Measurements from ENCODE around the gene TTC31. TPM values are rescaled to one million over a fixed set of nuclear protein-coding genes. Genes with fewer than 3 reads are reported as not detected.

TTC31 gene
- total RNA-seq, result 10 to 100 TPM; 27.2 to 34.1 (median 30.9) TPM
- long read RNA-seq, donor 1, transcript TTC31-201 (13 exons, 3,235 nt), result major isoform, 5 of 27 reads
- long read RNA-seq, donor 1, partial matches to known transcripts, result 4 of 27 reads
- long read RNA-seq, donor 1, other reads (novel, unspliced or antisense), result 17 of 27 reads
- long read RNA-seq, donor 2, partial matches to known transcripts, result 1 of 7 reads
- long read RNA-seq, donor 2, other reads (novel, unspliced or antisense), result 3 of 7 reads

- ATAC-seq, result peak; percentile 96
- peaks cover 20% of the 10 kb centered on the region for H3K4me1 ChIP-seq (ENCODE audit: low read depth)
- peaks cover 5% of the 10 kb centered on the region for H3K36me3 ChIP-seq (ENCODE audit: low read depth)
- H3K4me3 ChIP-seq, result peak within 1 kb of the TSS; percentile 38
- intact Hi-C loops (cut with DNase I, micrococcal nuclease), result loop anchor here (1.0 to 10.0 kb wide), 3 partner anchors 52 to 104 kb away; no protein-coding TSS in a partner anchor
- H3K9me3 ChIP-seq, result no peaks in the 10 kb centered on the region
- DNase-seq, result peak; percentile 96 to 98 (median 97)
- peak; percentile 73 for TF ChIP-seq CTCF (IDR thresholded peaks at IDR 0.05)
Observed at GRCh38 chr2:74482801-74483674, at the start of gene TTC31, which contains the start of gene CCDC142. Gene TTC31 (plus strand): TSS chr2:74483081. CDS start chr2:74483096, 15 bp downstream. Gene CCDC142 (minus strand): TSS chr2:74482998. CDS start chr2:74482837, 161 bp downstream.

- intact Hi-C loops (cut with DNase I, micrococcal nuclease), result no loop called here
- Histone ChIP-seq H3K9me3 (no peaks in the 10 kb centered on the region), H3K36me3 (ENCODE audit: low read depth) (no peaks in the 10 kb centered on the region), H3K4me1 (ENCODE audit: low read depth) (peaks cover 7% of the 10 kb centered on the region), H3K4me3 (no peak overlapping the region)
- TF ChIP-seq CTCF (IDR thresholded peaks at IDR 0.05), result no peak
- ATAC-seq (no peak), DNase-seq (no peak)
Observed at GRCh38 chr2:74436111-74436805, 46.6 kb upstream of the TTC31 start.

- no peak for TF ChIP-seq CTCF (IDR thresholded peaks at IDR 0.05)
- peak in 1 of 3 donors; percentile 16 for DNase-seq
- intact Hi-C loops (cut with DNase I, micrococcal nuclease), result no loop called here
- H3K4me3 ChIP-seq, result no peak overlapping the region
- no peak for ATAC-seq
- H3K4me1 ChIP-seq (ENCODE audit: low read depth), result peaks cover 7% of the 10 kb centered on the region
- H3K36me3 ChIP-seq (ENCODE audit: low read depth), result no peaks in the 10 kb centered on the region
- no peaks in the 10 kb centered on the region for H3K9me3 ChIP-seq
Observed at GRCh38 chr2:74436848-74437695, 45.8 kb upstream of the TTC31 start.

GRCh38 chr2:74438248-74438647 lies 44.6 kb upstream of the TTC31 start:
- TF ChIP-seq CTCF (IDR thresholded peaks at IDR 0.05), result no peak
- no peak overlapping the region for H3K4me3 ChIP-seq
- no peaks in the 10 kb centered on the region for H3K9me3 ChIP-seq
- peaks cover 12% of the 10 kb centered on the region for H3K4me1 ChIP-seq (ENCODE audit: low read depth)
- DNase-seq (peak in 1 of 3 donors; percentile 3), ATAC-seq (no peak)
- H3K36me3 ChIP-seq (ENCODE audit: low read depth), result no peaks in the 10 kb centered on the region
- intact Hi-C loops (cut with DNase I, micrococcal nuclease), result no loop called here

- Histone ChIP-seq H3K9me3 (no peaks in the 10 kb centered on the region), H3K4me3 (no peak overlapping the region), H3K4me1 (ENCODE audit: low read depth) (peaks cover 12% of the 10 kb centered on the region), H3K36me3 (ENCODE audit: low read depth) (no peaks in the 10 kb centered on the region)
- TF ChIP-seq CTCF (IDR thresholded peaks at IDR 0.05), result no peak
- ATAC-seq, result no peak
- no peak for DNase-seq
- intact Hi-C loops (cut with DNase I, micrococcal nuclease), result no loop called here
Observed at GRCh38 chr2:74439373-74439772, 43.5 kb upstream of the TTC31 start.

Data from mucosa of descending colon (tissue), 3 donors.